NCI-H748 treated with DMSO at 0.1 percent for 48 hours (cell line): ENCODE results near the gene BACH2.
"Not testable (repeated sequence)": the region's sequence is repeated elsewhere in the genome, so short reads cannot be mapped to it uniquely, and the experiment has no call there.

ENCODE experiments used
- DNase-seq: peaks from one replicate; lab custom pipeline; 2025; lab: John Stamatoyannopoulos, UW

BACH2 gene

DNA sequence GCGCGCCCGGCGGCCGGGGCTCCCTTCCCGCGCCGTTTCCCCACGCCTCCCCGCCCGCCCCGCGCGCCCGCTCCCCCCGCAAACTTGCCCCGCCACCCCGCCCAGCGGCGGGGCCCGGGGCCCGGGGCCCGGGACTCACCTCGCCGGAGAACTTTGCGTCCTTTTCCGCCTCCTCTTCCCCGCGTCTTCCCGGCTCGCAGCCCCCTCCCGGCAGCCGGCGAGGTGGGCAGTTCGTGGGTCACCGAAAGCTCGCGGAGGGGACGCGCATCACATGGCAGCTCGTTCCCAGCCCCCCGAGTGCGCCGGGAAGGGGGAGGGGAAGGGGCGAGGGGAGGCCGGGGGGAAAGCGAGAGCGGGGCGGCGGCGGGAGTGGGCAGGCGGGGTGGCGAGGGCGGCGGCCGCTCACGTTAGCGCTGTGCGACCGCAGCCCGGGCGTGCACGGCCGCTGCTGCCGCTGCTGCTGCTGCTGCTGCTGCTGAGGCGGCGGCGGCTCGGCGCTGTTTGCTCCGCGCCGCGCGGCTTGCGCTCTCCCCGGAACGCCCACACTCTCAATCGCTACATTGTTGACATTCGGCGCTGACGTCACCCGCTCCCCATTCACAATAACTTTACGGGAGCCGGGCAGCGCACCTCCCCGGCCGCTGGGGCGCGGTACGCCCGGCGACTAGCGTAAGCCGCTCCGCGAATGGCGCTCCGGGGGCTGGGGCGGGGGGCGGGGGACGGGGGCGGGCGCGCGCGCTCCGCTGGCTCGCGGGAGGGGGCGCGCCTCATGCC is at the start of gene BACH2:
Gene BACH2, minus strand, starts transcription at position 503 of the 774 bp plus-strand sequence. CDS start 287,999 bp downstream, outside the sequence.
- peak; percentile 74 for DNase-seq

DNA sequence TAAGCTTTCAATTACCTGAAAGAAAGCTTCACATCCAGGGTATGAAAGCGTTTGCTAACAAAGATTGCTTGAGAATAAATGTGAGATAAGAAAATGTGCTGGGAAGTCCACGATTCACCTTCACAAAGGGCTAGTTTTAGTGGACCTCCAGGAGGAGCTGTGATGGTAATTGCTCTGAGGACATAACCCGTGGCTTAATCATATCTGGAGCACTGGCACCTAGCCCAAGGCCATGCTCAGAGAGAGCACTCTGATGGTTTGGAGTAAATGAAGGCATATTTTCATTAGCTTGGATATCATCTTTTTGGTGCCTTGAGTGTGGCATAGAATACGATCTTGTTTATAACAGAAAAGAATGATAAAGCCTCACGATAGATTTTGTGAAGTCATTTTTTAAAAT is 46.9 kb upstream of the BACH2 start:
- DNase-seq = no peak

DNA sequence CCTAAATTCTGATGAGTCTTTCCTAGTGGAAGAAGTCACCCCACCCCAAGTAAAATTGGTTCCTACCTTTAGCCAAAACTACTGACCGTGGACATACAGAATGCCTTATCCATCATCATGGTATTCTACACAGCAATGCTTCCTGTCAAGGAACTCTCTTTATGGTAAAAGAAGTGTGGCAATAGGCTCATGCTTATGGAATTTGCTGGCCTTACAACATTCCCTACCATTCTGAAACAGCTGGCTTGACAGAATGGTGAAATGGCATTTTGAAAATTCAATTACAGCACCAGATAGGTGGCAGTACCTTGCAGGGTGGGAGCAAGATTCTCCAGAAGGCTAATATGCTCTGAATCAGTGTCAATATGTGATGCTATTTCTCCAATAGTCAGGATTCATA is 41.8 kb upstream of the BACH2 start:
- DNase-seq = no peak

DNA sequence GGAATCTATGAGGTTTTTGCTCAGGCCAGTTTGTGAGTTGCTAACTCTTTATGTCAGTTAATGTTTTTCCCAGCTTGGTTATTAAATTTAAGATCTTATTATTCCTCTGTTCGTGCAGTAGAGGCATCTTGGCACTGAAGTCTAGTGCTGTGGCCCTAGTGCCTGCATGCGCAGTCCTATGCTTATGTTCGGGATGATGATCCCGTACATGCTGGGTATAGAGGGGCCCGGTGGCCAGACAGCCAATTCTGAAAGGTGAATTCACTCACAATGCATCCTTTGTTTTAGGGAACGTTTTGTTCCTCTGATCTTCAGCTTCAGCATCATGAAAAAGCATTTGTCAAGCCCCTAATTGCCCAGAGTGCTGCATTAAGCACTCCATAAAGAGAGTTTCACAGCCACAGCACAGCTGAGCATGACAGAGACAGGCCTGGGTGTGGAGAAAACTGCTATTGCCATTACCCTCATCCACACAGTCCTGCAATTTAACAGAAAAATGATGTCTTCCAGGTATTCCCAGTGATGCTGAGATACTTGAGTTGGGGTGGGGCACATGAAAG is 39.8 kb upstream of the BACH2 start:
- no peak for DNase-seq

DNA sequence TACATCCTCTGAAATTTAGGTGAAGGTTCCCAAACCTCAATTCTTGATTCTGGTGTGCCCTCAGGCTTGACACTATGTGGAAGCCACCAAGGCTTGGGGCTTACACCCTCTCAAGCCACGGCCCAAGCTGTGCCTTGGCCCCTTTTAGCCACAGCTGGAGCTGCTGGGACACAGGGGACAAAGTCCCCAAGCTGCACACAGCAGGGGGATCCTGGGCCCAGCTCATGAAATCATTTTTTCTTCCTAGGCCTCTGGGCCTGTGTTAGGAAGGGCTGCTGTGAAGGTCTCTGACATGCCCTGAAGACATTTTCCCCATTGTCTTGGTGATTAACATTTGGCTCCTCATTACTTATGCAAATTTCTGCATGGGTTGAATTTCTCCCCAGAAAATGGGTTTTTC is 37.3 kb upstream of the BACH2 start:
- no peak for DNase-seq

DNA sequence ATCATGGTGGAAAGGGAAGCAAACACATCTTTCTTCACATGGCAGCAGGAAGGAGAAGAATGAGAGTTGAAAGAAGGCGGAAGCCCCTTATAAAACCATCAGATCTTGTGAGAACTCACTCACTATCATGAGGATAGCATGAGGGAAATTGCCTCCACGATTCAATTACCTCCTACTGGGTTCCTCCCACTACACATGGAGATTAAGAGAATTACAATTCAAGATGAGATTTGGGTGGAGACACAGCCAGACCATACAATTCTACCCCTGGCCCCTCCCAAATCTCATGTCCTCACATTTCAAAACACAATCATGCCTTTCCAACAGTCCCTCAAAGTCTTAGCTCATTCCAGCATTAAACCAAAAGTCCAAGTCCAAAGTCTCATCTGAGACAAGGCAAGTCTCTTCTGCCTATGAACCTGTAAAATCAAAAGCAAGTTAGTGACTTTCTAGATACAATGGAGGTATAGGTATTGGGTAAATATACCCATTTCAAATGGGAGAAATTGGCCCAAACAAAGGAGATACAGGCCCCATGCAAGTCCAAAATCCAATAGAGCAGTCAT is 36.4 kb upstream of the BACH2 start:
- DNase-seq = not testable (repeated sequence)

DNA sequence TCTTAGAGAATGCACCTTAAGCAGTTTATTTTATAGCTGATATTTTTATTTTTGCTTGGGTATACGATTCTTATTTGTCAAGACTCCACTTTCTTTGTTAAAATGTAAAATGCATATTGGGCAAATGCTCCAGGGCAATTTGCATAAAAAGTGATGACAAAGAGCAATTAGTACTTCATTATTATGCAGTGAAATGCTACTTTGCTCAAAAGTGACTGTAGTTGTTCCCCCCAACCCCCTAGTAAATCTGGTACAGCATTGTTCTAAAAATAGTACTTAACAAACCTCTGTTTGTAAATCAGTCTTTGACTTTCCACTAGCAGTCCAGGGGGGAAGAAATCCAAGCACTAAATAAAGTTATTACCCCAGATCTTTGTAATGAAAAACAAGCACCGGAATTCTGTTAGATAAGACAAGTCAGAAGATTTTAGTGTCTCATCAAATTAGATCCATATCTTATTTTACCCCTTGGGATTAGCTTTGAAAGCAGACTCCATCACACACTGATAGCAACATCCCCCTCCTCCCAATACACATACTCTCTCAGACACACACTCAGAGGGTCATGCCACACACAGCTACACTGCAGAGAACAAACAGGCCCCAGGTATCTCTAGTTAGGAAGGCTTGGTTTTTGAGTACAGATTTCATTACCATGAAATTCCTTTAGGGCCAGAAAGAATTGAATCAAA is 32.9 kb upstream of the BACH2 start:
- DNase-seq = no peak

DNA sequence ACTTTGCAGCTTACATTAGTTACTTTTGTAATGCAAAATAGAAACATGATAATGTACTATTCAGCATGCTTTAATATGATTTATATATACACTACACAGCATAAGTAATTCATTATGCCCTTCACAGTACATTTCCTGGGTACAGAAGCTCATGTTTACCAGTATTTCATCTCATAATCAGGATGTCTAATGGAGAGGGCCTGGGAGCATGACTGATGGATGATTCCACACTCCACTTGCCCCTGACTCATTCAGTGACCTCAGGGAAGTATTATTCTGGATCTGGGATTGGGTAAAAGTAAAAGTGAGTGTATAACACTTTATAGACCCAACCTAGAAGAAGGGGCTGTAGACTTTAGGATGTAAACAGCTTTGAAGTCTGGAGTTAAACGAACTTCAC is 31.4 kb upstream of the BACH2 start:
- DNase-seq = no peak

DNA sequence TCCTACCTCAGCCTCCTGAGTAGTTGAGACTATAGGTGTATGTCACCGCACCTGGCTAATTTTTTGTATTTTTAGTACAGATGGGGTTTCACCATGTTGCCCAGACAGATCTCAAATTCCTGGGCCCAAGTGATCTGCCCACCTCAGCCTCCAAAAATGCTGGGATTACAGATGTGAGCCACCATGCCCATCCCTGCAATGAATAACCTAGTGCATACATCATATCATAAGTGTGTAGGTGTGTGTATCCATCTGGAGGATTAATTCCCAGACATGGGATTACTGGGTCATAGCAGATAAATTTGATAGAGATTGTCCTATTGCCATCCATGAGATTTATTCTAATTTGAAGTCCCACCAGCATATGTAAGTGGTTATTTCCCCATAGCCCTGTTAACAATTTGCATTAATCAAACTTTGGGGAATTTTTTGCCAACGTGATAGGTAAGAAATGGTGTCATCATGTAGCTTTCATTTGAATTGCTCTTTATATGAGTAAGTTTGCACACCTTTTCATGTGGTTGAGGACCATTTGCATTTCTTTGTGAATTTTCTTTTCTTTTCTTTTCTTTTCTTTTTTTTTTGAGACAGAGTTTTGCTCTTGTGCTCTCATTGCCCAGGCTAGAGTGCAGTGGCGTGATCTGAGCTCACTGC is 29.9 kb upstream of the BACH2 start:
- DNase-seq = no peak

DNA sequence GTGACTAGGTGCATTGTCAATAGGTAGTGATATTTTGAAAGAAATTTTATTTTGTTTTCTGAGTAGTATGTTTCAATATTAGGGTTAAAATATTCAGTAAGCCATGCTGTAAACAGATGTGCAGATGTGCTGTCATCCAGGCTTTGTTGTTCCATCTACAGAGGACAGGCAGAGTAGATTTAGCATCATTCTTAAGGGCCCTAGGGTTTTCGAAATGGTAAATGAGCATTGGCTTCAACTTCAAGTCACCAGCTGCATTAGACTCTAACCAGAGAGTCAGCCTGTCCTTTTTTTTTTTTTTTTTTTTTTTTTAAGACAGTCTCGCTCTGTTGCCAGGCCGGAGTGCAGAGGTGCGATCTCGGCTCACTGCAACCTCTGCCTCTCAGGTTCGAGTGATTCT is 27.1 kb upstream of the BACH2 start:
- DNase-seq = no peak

DNA sequence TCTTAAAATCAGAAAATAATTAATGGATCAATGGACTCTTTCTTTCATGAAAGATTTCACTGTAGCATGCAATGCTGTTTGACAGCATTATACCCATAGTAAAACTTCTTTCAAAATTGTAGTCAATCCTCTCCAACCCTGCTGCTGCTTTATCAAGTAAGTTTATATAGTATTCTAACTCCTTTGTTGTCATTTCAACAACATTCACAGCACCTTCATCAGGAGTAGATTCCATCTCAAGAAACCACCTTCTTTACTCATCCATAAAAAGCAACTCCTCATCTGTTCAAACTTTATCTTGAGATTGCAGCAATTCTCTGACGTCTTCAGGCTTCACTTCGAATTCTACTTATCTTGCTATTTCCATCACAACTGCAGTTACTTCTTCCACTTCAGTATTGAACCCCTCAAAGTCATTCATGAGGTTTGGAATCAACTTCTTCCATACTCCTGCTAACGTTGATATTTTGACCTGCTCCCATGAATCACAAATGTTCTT is 26.4 kb upstream of the BACH2 start:
- no peak for DNase-seq

DNA sequence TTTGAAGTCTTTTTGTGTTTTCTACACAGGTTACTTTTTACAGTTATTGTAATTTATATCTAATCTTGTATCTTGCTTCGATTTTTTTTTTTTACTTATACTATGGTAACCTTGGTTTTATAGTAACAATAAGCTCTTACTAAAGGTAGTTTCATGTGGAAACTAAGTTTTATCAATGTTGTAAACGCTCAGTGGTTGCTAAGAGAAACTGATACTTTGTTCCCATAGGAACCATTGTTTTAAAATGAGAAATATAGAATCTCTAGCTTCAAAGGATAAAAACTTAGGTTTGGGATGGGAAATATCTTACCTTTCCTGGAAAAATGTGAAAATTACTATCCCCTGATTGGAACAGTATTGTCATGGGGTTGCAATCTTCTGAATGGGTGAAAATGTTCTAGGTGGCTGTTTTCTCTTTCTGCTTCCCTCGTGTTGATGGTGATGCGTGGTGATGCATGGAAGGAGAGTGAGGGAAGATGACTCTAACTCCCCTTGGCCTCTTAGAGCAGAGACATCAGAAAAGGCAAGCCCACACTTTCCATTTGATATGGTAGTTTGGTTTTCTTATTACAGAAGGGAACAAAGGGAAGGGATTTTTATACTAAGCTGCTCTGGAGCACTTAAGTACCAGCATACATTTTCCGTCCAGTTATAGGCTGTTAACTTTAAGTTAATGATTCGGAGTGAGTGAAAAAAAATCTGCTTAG is 23.5 kb upstream of the BACH2 start:
- no peak for DNase-seq

DNA sequence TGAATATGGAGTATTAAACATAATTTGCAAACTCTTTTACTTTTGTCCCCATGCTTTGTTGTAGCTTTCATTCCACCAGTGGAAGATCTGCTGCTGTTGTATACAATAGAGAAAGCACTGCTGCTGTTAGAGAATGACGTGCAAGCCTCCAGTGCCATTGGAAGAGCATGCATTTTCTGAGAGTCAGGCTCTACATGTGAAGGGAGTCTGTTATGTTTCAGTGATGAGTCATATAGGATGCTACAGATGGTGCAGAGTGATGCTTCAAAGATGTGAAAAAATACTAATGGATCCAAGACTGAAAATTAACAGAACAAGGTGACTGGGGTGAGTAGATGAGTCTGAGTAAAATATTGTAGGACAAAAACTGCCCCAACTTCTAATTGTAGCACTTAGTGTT is 22.4 kb upstream of the BACH2 start:
- no peak for DNase-seq

DNA sequence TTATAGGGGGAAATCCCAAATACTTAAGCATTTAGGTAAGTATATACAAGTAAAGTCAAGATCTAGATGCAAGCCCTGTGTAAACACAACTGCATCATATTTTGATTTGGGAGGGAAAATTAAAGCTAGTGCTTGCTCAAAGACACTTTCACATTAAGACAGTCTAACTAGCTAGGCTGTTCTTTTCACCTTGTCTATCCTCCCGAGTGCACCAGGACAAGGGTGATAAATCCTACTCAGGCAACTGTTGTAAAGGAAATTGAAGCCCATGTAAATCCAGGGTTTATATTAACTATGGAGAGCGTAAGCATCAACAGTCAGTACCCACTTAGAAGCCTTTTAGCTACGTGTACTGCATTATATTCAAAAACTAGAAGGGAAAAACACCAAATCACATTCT is 19.3 kb upstream of the BACH2 start:
- no peak for DNase-seq

DNA sequence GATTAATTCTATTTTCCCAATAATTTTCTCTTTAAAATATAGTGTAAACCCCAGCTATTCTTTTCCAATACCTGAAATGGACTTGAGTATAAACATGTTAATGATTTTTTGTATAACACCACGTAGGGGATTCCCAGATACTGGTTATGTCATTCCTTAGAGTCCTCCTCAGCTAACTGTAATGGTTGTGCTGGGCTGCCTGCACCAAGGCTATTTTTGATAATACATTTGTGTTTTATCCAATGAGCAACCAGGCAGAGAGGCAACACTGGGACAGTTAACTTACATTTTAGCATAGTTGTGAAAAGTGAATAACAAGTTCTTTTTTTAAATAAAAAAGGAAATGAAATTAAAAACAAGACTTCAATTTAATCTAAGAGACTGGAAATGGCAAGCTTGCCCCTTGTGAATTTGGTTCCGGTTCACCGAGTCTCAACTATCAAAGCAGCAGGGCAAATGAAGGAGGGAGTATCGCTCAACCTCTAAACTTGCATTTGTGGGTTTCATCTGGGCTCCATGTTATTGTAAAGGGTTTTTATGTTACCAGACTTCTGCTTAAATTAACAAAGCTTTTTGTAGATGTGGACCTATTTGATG is 18.8 kb upstream of the BACH2 start:
- DNase-seq = no peak

DNA sequence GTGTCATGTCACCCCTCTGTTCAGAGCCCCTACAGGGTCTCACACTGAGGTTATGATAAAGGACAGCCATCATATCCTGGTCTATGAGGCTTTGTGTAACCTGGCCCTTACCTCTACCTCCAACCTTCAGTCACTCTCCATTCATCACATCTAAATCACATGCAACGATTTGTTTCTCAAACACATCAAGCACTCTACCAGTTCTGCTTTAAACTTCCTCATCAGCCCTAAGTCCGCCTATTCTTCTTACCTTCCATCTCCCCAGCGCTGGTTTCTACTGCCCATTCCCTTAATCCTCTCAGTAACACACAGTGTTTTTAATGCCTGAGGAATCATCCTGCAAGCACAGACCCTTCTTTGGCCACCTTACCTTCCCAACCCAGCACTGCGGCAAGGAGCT is 17.9 kb upstream of the BACH2 start:
- DNase-seq = no peak

DNA sequence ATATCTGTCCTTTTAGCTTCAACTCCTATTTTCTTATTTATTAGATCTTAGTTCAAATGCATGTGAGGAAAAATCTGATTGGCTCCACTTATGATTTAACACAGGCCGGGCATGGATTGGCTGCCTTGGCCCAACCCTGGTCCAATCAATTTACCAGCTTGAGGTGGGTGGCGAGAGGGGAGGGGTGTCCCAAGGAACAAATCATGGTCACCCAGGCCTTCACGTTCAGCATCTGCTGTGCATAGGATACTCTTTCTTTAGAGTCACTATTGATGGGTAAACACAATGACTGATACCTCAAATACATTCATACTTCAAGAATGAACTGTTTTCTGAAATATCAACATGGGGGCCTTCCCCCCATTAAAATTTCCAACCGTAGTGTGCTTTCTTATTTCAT is 14.9 kb upstream of the BACH2 start:
- DNase-seq = no peak

DNA sequence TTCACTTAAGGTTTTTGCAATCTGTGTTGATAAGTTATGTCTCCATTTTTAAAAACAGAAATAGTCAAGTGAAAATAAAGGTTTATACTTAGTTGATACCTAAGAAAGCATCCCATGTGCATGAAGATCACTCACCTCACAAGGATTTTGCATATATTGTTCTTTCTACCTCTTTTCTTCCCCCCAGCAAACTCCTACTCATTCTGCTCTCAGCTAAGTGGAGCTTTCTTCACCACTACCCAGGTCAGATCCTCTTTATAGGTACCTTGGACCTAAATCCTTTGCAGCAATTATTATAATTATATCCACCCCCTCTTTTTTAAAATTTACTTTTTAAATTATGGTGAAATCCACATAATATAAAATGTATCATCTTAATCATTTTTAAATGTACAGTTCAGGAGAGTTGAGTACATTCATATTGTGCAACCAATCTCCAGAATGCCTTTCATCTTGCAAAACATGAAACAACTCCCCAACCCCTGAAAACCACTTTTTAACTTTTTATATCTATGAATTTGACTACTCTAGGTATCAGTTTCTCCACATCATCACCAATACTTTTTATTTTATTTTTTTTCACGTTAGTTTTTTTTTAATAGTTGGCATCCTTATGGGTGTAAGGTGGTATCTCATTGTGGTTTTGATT is 9.3 kb upstream of the BACH2 start:
- DNase-seq = no peak

DNA sequence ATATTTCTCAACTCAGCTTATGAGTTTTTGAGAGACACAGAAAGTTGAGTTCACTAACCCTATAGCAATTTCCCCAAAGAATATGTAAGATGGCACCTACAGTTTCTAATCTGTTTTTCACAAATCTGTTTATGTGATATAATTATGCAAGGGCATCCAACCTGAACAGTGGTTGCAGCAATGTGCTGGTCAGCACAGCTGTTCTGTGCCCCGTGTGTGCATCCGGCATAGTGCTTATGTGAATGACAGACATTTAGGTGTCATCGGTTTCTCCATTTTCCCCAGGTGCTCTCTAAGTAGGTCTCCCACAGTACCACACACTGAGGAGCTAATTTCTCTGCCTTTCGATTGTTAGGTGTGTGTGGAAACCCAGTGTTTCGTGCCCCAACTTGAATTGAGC is 7.7 kb upstream of the BACH2 start:
- no peak for DNase-seq

DNA sequence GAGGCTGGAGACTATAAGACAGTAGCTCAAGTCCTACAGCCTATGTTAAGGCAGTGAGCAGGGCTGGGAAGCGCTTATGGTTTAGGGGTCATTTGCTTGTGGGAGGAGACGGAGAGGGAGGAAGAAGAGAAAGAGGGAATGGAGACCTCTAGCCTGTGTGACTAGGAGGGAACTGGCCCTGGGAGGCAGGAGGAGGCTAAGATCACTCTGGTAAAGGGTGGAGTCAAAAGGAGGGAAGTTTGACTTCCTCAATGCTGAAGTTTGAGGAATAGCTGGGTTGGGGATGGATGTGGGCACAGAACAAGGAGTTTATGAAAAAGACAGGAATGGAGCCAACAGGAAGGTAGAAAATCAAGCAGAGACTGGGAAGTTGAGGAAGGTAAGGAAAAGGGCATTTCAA is 6.4 kb upstream of the BACH2 start:
- DNase-seq = no peak

DNA sequence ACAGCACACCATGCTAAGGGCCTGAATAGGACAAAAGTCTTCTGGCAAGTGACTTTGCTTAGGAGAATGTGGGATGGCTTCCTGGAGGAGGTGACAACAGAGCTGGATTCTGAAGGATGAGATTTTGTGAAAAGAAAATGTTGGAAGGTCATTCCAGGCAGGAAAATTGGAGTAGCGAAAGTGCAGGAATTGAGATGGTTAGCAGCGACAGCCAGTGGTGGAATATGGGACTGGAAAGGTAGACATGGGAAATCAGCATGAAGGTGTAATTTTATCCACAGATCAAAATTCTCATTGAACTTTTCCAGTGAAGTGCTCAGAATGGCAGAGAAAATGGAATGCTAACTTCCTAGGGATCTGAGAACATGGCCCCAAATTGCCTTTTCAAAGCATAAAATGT is 5.7 kb upstream of the BACH2 start:
- no peak for DNase-seq
